ENCODE measurements around the gene NCOA1. TPM values are rescaled to one million over a fixed set of nuclear protein-coding genes. Genes with fewer than 3 reads are reported as not detected.

NCOA1 gene
- total and polyA plus RNA-seq, 4 donors = 6.5 to 26.6 (median 16.3) TPM

GRCh38 chr2:24558781-24559472 lies 67.9 kb downstream of the NCOA1 start:
- TF ChIP-seq SP1 (IDR thresholded peaks at IDR 0.05) (no peak), MAX (IDR thresholded peaks at IDR 0.05) (no peak), ATF3 (IDR thresholded peaks at IDR 0.05) (no peak), HNF4G (IDR thresholded peaks at IDR 0.05) (no peak), FOXA2 (IDR thresholded peaks at IDR 0.05) (no peak), RXRA (IDR thresholded peaks at IDR 0.05) (no peak), GABPA (IDR thresholded peaks at IDR 0.05 in 1 of 2, conservative IDR thresholded peaks at IDR 0.05 in 1 of 2) (no peak), TAF1 (conservative IDR thresholded peaks at IDR 0.05) (no peak), NR2F2 (IDR thresholded peaks at IDR 0.05) (no peak), EGR1 (IDR thresholded peaks at IDR 0.05; ENCODE audit: low read depth in 2 of 2) (no peak), FOXA1 (IDR thresholded peaks at IDR 0.05) (no peak), REST (IDR thresholded peaks at IDR 0.05) (no peak)
- no peaks in the 10 kb centered on the region for H3K9me3 ChIP-seq (ENCODE audit: control insufficient read depth in 4 of 4, low read length in 3 of 4)
- WGBS = 95% methylated on average over 7 of the region's 7 CpGs
- H3K27me3 ChIP-seq (ENCODE audit: control insufficient read depth in 4 of 4, insufficient read depth in 4 of 4, low read length in 3 of 4) = no peaks in the 10 kb centered on the region
- no peaks in the 10 kb centered on the region for H3K36me3 ChIP-seq (ENCODE audit: control insufficient read depth in 4 of 4, insufficient read depth in 3 of 4, low read depth in 1 of 4, low read length in 3 of 4)
- H3K27ac ChIP-seq (ENCODE audit: low read depth in 1 of 2, low read length in 2 of 2) = no peak overlapping the region
- no peaks in the 10 kb centered on the region for H3K4me1 ChIP-seq (ENCODE audit: control insufficient read depth in 4 of 4, insufficient read depth in 4 of 4, low read length in 3 of 4)
- DNase-seq (ENCODE audit: low spot score) = no peak
- H3K9ac ChIP-seq (ENCODE audit: low read depth in 1 of 2, low read length in 2 of 2) = no peak overlapping the region
- H3K4me3 ChIP-seq (ENCODE audit: low read depth in 1 of 3, low read length in 3 of 3) = no peak overlapping the region

GRCh38 chr2:24559473-24560113 lies 68.5 kb downstream of the NCOA1 start:
- WGBS = 93% methylated on average over 2 of the region's 2 CpGs
- Histone ChIP-seq H3K9me3 (ENCODE audit: control insufficient read depth in 4 of 4, low read length in 3 of 4) (no peaks in the 10 kb centered on the region), H3K36me3 (ENCODE audit: control insufficient read depth in 4 of 4, insufficient read depth in 3 of 4, low read depth in 1 of 4, low read length in 3 of 4) (no peaks in the 10 kb centered on the region), H3K27ac (ENCODE audit: low read depth in 1 of 2, low read length in 2 of 2) (no peak overlapping the region), H3K27me3 (ENCODE audit: control insufficient read depth in 4 of 4, insufficient read depth in 4 of 4, low read length in 3 of 4) (no peaks in the 10 kb centered on the region), H3K4me1 (ENCODE audit: control insufficient read depth in 4 of 4, insufficient read depth in 4 of 4, low read length in 3 of 4) (no peaks in the 10 kb centered on the region), H3K9ac (ENCODE audit: low read depth in 1 of 2, low read length in 2 of 2) (no peak overlapping the region), H3K4me3 (ENCODE audit: low read depth in 1 of 3, low read length in 3 of 3) (no peak overlapping the region)
- TF ChIP-seq ZBTB33 (IDR thresholded peaks at IDR 0.05) (no peak), FOXA1 (IDR thresholded peaks at IDR 0.05) (no peak), TAF1 (conservative IDR thresholded peaks at IDR 0.05) (no peak), MAX (IDR thresholded peaks at IDR 0.05) (no peak), NR2F2 (IDR thresholded peaks at IDR 0.05) (no peak), GABPA (IDR thresholded peaks at IDR 0.05 in 1 of 2, conservative IDR thresholded peaks at IDR 0.05 in 1 of 2) (no peak)
- DNase-seq (ENCODE audit: low spot score) = no peak

All from liver (tissue), 9 donors.